H1 (cell line): ENCODE data around the gene STH. TPM values are rescaled to one million over a fixed set of nuclear protein-coding genes. Genes with fewer than 3 reads are reported as not detected.

Source experiments
- polyA plus RNA-seq, 7 experiments: library from polyadenylated mRNA; depleted of rRNA in 3 of 7; stranded (reverse) in 5 of 7; unstranded in 2 of 7; fragments of >200 nt in 5 of 7; fragments of 200-250 nt in 2 of 7; gene quantifications; 1 replicate in 5 of 7; 2 replicates in 1 of 7; 4 replicates in 1 of 7; pipeline versions ENCODE4 v1.2.1 to v1.2.3, GENCODE V29; 2011 to 2013; ENCODE audit warnings: missing spikeins in 2 of 7, mixed read lengths in 2 of 7
- total RNA-seq: library from RNA; stranded (reverse); fragmentation: NEBNext Ultra II Directional; extraction: Animal tissue kit (Norgen Biotek cat#: 25700); gene quantifications from 2 replicates; pipeline ENCODE4 v1.2.1, GENCODE V29; 2021
- TF ChIP-seq, protein P1 (sequence below): fragments of 300-600 bp; sonication (generic); IDR thresholded peaks from 2 replicates; pipeline ENCODE4 v1.7.1; 2012; ENCODE audit warnings: low read length, moderate library complexity, mild to moderate bottlenecking, inconsistent platforms; ENCODE audit not compliant: insufficient replicate concordance

The STH gene
- total and polyA plus RNA-seq, 2 of the 8 experiments (the other 6 are each of a cell fraction or from before 2014, with no cell fraction given), result not detected

DNA sequence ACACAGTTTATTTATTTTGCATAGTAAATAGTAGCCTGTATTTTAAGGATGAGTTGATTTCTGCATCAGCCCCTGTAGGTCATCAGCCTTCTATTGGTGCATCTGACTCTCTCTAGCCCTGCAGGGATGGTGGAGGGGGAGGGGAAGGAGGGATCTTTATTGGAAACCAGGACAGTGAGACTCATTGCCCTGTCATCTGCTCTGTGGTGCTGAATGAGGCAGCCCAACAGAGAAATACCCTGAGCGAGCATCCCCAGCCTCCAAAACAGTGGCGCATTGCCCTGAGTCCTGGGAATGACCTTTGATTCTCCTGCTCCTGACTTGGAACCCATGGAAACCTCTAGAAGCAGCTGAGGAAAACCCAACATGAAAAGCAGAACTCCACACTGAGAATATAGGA lies 45.5 kb upstream of the STH start (continued):
- TF ChIP-seq, protein P1, sequence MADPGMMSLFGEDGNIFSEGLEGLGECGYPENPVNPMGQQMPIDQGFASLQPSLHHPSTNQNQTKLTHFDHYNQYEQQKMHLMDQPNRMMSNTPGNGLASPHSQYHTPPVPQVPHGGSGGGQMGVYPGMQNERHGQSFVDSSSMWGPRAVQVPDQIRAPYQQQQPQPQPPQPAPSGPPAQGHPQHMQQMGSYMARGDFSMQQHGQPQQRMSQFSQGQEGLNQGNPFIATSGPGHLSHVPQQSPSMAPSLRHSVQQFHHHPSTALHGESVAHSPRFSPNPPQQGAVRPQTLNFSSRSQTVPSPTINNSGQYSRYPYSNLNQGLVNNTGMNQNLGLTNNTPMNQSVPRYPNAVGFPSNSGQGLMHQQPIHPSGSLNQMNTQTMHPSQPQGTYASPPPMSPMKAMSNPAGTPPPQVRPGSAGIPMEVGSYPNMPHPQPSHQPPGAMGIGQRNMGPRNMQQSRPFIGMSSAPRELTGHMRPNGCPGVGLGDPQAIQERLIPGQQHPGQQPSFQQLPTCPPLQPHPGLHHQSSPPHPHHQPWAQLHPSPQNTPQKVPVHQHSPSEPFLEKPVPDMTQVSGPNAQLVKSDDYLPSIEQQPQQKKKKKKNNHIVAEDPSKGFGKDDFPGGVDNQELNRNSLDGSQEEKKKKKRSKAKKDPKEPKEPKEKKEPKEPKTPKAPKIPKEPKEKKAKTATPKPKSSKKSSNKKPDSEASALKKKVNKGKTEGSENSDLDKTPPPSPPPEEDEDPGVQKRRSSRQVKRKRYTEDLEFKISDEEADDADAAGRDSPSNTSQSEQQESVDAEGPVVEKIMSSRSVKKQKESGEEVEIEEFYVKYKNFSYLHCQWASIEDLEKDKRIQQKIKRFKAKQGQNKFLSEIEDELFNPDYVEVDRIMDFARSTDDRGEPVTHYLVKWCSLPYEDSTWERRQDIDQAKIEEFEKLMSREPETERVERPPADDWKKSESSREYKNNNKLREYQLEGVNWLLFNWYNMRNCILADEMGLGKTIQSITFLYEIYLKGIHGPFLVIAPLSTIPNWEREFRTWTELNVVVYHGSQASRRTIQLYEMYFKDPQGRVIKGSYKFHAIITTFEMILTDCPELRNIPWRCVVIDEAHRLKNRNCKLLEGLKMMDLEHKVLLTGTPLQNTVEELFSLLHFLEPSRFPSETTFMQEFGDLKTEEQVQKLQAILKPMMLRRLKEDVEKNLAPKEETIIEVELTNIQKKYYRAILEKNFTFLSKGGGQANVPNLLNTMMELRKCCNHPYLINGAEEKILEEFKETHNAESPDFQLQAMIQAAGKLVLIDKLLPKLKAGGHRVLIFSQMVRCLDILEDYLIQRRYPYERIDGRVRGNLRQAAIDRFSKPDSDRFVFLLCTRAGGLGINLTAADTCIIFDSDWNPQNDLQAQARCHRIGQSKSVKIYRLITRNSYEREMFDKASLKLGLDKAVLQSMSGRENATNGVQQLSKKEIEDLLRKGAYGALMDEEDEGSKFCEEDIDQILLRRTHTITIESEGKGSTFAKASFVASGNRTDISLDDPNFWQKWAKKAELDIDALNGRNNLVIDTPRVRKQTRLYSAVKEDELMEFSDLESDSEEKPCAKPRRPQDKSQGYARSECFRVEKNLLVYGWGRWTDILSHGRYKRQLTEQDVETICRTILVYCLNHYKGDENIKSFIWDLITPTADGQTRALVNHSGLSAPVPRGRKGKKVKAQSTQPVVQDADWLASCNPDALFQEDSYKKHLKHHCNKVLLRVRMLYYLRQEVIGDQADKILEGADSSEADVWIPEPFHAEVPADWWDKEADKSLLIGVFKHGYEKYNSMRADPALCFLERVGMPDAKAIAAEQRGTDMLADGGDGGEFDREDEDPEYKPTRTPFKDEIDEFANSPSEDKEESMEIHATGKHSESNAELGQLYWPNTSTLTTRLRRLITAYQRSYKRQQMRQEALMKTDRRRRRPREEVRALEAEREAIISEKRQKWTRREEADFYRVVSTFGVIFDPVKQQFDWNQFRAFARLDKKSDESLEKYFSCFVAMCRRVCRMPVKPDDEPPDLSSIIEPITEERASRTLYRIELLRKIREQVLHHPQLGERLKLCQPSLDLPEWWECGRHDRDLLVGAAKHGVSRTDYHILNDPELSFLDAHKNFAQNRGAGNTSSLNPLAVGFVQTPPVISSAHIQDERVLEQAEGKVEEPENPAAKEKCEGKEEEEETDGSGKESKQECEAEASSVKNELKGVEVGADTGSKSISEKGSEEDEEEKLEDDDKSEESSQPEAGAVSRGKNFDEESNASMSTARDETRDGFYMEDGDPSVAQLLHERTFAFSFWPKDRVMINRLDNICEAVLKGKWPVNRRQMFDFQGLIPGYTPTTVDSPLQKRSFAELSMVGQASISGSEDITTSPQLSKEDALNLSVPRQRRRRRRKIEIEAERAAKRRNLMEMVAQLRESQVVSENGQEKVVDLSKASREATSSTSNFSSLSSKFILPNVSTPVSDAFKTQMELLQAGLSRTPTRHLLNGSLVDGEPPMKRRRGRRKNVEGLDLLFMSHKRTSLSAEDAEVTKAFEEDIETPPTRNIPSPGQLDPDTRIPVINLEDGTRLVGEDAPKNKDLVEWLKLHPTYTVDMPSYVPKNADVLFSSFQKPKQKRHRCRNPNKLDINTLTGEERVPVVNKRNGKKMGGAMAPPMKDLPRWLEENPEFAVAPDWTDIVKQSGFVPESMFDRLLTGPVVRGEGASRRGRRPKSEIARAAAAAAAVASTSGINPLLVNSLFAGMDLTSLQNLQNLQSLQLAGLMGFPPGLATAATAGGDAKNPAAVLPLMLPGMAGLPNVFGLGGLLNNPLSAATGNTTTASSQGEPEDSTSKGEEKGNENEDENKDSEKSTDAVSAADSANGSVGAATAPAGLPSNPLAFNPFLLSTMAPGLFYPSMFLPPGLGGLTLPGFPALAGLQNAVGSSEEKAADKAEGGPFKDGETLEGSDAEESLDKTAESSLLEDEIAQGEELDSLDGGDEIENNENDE, result no peak
